GOT3 (cell line): Measurements from ENCODE around the gene ZNF860.
"Not testable (repeated sequence)": the region's sequence is repeated elsewhere in the genome, so short reads cannot be mapped to it uniquely, and the experiment has no call there.

Experiments used
- DNase-seq: peaks from one replicate; lab custom pipeline; 2025; ENCODE audit warnings: mixed read lengths; lab: John Stamatoyannopoulos, UW

Gene ZNF860

DNA sequence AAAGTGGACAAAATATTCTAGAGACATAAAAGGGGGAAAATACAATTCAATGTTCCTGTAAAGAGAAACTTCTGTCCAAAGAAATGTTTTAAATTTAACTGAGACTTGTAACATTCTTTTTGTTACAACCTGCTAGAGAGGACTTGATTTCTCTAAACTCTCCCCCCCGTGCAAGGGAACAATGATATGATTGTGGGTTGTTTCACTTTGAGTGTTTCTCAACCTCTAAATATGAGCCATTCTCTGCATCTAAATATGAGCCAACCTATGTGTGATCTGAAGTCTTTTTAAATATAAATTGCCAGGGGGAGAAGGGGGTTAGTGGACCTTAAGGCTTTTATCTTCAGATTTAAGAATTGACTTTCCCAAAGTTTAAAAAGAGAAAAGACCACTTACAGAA lies 14.6 kb downstream of the ZNF860 start:
- DNase-seq = no peak

- no peak for DNase-seq
Measured at GRCh38 chr3:31997500-31997899, 15.9 kb downstream of the ZNF860 start.

DNA sequence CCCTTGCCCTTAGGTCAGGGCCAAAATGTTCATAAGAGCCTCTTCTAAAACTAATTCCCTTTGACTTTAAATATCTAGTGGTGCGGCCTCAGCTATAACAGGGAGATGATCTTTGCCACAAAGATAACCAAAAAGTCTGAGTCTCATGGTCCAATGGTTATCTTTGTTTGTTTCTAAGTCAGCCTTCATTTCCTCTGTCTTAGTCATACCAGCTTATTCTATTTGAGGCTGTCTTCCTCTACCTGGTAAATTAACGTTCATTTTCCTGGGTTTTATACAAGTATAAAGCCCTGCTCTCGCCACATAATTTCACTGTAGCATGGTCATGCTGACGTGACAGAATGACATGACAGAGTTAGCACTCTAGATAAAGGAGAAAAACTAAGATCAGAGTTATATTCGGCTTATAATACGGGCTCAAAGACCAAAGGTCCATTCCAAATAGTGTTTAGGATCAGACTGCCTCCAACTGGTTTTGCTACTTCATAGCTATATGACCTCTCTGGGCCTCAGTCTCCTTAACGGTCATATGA lies 18.4 kb downstream of the ZNF860 start:
- no peak for DNase-seq

DNA sequence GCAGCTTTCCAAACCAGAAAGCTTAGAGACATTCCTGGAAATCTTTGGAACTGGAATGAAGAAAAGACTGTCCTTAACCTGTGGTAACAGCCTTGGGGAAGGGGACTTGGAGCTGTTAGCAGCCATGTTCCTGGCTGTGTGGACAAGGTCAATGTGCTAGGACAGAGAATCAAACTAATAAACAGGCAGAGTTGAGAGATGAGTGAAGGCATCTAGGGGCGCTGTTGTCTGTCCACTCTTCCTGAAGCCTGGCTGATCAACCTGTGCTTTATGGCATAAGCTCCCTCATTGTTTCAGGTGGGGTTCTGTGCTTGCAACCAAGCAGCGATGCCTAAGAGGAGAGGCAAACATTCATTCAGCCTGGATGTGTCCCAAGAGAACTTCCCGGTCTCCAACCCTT lies 19.3 kb downstream of the ZNF860 start:
- DNase-seq = no peak

GRCh38 chr3:32002561-32003368 lies 21.2 kb downstream of the ZNF860 start:
- DNase-seq = no peak

GRCh38 chr3:32003380-32003779 lies 21.8 kb downstream of the ZNF860 start:
- no peak for DNase-seq

DNA sequence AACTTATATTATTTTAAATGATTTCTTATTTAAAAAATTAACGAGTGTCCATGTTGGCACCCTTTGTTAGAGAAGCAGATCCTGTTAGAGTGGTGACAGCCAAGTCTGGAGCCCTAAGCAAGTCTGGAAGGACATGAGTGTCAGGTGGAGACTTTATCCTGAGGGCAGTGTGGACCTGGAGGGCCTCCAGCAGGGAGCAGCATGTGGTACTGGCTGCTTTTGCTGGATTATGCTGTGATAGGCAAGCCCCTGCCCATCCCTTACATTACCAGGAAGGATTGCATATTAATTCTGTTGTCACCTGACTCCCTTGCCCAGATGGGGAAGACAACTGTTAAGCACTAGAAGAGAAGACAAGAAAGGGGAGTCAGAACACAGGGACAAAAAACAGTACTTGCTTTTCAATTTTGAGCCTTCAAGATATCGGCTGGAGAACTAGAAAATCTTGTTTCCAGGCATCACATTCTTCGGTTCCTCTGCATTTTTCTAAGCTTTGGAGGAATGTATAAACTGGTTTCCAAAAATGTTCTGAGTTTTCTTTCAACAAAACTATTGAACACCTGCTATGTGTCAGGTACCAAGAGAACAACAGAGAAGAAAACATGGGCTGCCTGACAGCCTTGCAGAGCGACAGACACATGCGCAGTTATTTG lies 22.7 kb downstream of the ZNF860 start:
- no peak for DNase-seq

GRCh38 chr3:32009101-32009500 lies 27.6 kb downstream of the ZNF860 start:
- no peak for DNase-seq

DNA sequence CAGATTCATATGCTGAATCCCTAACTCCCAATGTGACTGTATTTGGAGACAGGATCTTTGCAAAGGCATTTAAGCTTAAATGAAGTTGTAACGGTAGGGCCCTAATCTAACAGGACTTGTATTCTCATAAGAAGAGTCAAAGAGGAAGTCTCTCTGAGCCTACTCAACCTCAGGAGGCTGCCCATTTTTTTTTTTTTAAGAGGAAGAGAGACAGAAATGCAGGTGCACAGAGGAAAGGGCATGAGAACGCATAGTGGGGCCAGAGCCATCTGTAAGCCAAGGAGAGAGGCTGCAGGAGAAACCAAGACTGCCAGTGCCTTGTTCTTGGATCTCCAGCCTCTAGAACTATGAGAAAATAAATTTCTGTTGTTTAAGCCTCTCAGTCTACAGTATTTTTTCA lies 28.4 kb downstream of the ZNF860 start:
- DNase-seq = no peak

GRCh38 chr3:32010699-32011098 lies 29.1 kb downstream of the ZNF860 start:
- not testable (repeated sequence) for DNase-seq

DNA sequence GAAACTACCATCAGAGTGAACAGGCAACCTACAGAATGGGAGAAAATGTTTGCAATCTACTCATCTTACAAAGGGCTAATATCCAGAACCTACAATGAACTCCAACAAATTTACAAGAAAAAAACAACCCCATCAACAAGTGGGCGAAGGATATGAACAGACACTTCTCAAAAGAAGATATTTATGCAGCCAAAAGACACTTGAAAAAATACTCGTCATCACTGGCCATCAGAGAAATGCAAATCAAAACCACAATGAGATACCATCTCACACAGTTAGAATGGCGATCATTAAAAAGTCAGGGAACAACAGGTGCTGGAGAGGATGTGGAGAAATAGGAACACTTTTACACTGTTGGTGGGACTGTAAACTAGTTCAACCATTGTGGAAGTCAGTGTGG lies 34.1 kb downstream of the ZNF860 start:
- DNase-seq = not testable (repeated sequence)

DNA sequence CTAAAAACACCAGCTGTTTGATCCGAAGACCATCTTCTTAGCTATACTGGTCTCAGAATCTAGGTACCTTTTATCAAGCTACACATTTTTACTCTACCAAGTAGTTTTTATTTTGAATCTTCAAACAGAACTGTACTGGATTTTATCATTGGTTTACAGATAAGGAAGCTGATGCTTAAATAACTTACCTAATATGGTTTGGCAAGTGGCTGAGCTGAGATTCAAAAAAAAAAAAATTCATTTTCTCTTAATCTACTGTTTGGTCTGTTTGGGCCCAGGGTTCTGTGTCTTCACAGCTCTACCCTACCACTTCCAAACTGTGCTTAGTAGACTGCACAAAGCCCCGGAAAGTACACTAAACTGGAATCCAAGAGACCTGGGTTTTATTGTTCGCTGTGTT lies 35.7 kb downstream of the ZNF860 start:
- DNase-seq = no peak

DNA sequence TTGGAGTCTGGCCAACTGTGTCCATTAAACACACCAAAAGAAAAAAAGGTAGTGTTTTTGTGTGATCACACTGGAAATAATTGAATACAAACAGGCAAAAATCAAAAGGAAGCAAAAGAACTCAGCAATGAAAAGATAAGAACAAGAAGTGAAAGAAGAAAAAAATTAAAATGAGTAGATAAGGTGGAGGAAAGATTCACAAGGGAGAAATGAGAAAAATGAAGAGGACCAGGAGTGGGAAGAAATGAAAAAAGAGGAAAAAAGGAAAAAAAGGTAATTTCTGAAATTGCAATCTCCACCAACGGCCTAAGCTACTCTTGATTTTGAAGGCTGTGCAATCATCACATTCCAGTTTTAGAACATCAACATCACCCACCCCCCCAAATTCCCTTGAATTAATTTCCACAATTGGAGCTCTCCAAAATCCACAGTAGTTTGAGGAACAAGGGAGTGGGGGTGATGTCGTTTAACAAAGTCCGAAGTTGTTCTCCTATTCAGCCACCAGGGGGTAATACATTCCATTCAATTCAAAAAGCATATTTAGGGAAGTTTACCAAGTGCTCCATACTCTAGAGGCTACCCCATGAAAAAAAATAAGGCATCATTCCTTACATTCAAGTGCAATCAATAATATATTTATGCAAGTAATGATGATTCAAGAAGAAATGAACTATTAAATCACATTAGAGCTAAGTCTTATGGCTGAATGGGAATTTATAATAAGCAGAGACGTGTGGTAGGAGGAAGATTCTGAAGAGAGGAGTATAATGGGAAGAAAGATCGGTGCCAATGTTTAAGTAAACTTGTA lies 37.4 kb downstream of the ZNF860 start:
- DNase-seq = no peak

DNA sequence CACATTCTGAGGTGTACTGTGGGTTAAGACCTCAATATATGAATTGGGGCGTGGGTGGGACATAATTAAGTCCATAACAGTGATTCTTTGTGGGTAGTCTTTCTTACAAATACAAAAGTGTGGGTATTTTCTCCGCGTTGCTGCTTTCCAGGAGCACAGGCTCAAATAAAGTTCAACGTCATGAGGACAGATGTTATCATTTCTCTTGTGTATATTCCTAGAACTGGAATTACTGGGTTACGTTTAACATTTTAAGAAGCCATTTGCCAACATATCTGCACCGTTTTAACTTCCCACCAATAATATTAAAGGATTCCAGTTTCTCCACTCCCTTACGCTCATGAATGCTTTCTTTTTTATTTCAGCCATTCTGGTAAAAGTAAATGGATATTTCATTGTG lies 39.6 kb downstream of the ZNF860 start:
- no peak for DNase-seq

- no peak for DNase-seq
Measured at GRCh38 chr3:32021748-32022147, 40.2 kb downstream of the ZNF860 start.

DNA sequence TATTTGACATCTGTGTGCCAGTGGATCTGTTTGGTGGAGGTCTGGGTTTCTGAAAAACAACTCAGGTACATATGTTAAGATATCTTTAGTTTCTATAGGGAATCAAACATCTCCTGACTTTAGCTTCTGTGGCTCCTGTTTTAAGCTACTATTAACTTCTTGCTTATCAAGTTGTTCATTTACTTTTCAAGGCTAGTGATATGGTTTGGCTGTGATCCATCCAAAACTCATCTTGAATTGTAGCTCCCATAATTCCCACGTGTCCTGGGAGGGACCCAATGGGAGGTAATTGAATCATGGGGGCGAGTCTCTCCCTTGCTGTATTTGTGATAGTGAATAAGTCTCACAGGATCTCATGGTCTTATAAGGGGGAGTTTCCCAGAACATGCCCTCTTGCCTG lies 41.4 kb downstream of the ZNF860 start:
- DNase-seq = no peak

DNA sequence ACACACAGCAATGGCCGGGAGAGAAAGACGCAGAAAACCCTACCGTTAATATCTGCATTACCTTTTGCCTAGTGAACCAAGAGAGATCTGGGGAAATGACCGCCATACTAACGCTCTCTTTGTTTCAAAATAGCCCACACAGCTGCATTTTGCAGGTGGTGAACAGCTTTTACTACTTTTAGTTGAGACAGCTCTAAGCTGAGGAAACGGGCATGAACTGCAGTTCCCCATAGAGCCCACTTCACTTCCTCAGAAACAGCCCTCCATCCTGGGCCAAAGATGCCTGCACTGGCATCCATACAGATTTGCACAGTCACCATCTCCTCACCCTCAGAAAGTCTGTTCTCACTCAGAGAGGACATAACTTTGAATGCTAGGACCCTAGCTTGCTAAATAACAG lies 45.0 kb downstream of the ZNF860 start:
- DNase-seq = no peak

- no peak for DNase-seq
Measured at GRCh38 chr3:32037932-32038267, 56.4 kb downstream of the ZNF860 start.

DNA sequence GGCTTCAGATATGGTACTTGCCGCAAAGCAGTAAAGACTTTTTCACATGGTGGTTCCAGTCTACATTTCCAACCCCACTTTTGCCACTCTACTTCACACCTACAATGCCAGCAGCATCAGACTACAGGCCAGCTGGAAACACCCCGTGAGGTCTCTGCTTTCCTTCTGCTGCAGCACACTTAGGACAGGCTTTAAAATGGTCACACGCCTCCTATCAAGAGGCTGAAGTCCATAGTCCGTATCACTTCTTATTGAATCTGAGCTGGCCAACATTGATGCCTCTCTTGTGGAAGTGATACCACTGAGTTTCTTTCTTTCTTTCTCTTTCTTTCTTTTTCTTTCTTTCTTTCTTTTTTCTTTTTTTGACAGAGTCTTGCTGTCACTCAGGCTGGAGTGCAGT lies 59.8 kb downstream of the ZNF860 start:
- DNase-seq = no peak
